ENCODE data around the gene PXDC1.
"Not testable (repeated sequence)": the region's sequence is repeated elsewhere in the genome, so short reads cannot be mapped to it uniquely, and the experiment has no call there.

PXDC1 gene

DNA sequence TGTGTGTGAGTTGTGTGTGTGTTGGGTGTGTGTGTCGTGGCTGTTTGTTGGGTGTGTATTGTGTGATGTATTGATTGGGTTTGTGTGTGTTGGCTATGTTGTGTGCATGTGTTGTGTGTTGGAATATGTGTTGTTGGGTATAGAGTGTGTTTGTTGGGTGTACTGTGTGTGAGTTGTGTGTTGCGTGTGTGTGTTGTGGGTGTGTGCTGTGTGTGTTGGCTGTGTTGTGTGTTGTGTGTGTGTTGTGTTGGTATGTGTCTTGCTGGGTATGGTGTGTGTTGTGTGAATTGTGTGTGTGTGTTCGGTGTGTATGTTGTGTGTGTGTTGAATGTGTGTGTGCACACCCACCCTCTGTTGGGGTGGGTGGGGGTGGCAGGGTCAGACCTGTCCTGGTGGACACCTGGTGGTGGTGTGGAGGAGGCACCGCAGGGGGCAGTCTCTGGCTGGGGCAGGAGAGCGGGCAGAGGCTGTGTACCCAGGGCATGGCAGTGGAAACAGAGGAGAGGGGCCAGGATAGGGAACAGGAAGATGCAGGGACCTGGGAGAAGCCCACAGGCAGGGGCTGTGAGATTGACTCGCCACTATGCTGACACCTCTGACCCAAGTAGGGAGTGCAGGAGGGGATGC is 25.5 kb upstream of the PXDC1 start:
- H4K20me1 ChIP-seq: no peaks in the 10 kb centered on the region; a peak in 1 of 22 replicates
- peaks cover 4 to 6% (median 5%) of the 10 kb centered on the region in 11 experiments; a peak in 20 of 22 replicates for H3K9me3 ChIP-seq (replicated peaks in 1 of 11)
- H3K27me3 ChIP-seq: no peaks in the 10 kb centered on the region
- H3K9ac ChIP-seq: no peak overlapping the region
- peaks cover 6 to 38% (median 33%) of the 10 kb centered on the region in 10 experiments; a peak in 18 of 20 replicates for H3K4me1 ChIP-seq
- no peak for TF ChIP-seq Cebpa-rat (IDR thresholded peaks at IDR 0.05)
- H3K27ac ChIP-seq: no peak overlapping the region
- H3K4me2 ChIP-seq: peak overlapping the region in 8 of 11 experiments; percentile 30 to 65 (median 52); a peak in 16 of 22 replicates
- H3K4me3 ChIP-seq: no peak overlapping the region
- no peaks in the 10 kb centered on the region for H3K36me3 ChIP-seq

DNA sequence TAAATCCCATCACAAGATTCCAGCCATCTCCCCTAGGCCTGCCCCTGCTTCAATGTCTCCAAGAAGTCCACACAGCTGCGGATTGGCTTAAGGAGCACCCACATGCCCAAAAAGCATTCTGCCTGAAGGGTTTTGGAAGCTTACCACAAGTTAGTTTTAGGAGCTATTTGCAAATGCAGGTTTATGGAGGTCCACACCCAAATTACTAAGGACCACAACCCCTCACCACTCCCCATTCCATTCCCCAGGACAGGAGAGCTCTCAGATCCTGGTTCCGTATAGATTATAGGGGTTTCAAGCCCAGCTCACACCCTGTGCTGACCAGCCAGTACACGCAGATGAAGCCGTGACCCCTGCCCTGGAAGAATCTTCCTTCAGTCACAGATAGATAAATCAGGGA is 24.3 kb upstream of the PXDC1 start:
- Histone ChIP-seq H3K9ac (no peak overlapping the region), H3K4me2 (no peak overlapping the region), H3K4me3 (no peak overlapping the region), H3K4me1 (peaks cover 7 to 48% (median 37%) of the 10 kb centered on the region in 10 experiments; a peak in 19 of 20 replicates), H3K9me3 (replicated peaks in 1 of 11) (peaks cover 13 to 17% (median 15%) of the 10 kb centered on the region in 11 experiments; a peak in 21 of 22 replicates), H3K27me3 (no peaks in the 10 kb centered on the region), H3K27ac (no peak overlapping the region), H3K36me3 (no peaks in the 10 kb centered on the region), H4K20me1 (no peaks in the 10 kb centered on the region; a peak in 1 of 22 replicates)
- no peak for TF ChIP-seq Cebpa-rat (IDR thresholded peaks at IDR 0.05)

DNA sequence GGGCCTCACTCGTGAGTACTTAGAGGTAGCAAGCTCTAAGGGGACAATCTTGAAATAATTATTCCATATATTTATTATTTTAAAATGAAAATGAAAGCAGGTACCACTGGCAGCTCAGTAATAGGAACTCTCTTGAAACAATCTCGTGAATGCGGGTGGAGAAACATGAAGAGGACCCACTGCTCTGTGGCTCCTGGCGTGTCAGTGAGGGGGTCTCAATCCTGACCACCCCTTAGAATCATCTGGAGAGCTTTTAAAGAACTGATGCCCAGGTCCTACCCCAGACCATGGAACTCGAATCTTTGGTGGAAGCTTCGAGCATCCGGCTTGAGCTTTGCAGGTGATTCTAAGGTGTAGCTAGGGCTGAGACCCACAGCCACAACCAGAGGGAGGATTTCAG is 23.9 kb upstream of the PXDC1 start:
- Histone ChIP-seq H3K4me3 (no peak overlapping the region), H3K9me3 (replicated peaks in 1 of 11) (peaks cover 13 to 17% (median 15%) of the 10 kb centered on the region in 11 experiments; a peak in 21 of 22 replicates), H3K4me1 (peaks cover 11 to 52% (median 41%) of the 10 kb centered on the region in 10 experiments), H3K27ac (no peak overlapping the region), H3K4me2 (no peak overlapping the region), H3K36me3 (no peaks in the 10 kb centered on the region), H4K20me1 (no peaks in the 10 kb centered on the region; a peak in 1 of 22 replicates), H3K27me3 (no peaks in the 10 kb centered on the region), H3K9ac (no peak overlapping the region)
- TF ChIP-seq Cebpa-rat (IDR thresholded peaks at IDR 0.05): no peak

DNA sequence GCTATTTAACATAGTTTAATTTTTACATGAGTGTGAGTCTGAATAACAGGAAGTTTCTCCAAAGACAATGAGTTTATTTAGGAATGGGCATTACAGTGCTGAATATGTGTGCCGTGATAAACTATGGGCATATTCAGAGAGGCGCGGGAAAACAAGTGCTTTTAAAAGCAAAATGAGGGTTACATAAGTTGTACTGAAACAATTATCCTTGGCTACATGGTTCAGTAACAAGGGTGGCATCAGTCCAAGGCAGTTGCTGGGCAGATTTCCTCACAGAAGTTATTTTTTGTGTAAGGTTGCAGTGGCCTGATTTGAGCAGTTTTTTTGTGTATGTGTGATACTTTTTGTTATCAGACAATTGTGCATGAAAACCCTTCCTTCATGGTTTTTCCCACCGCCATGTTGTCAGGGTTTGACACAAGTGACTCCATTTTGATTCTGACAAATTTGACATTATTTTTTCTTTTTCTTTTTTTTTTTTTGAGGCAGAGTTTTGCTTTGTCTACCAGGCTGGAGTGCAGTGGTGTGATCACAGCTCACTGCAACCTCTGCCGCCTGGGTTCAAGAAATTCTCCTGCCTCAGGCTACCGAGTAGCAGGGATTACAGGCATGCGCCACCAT is 22.3 kb upstream of the PXDC1 start:
- no peaks in the 10 kb centered on the region for H4K20me1 ChIP-seq
- H3K9ac ChIP-seq: no peak overlapping the region
- H3K27me3 ChIP-seq: no peaks in the 10 kb centered on the region
- peaks cover 25 to 68% (median 56%) of the 10 kb centered on the region in 10 experiments for H3K4me1 ChIP-seq
- H3K9me3 ChIP-seq (replicated peaks in 1 of 11): peaks cover 13 to 17% (median 15%) of the 10 kb centered on the region in 11 experiments; a peak in 21 of 22 replicates
- no peak overlapping the region for H3K4me3 ChIP-seq
- H3K27ac ChIP-seq: peak overlapping the region in 4 of 11 experiments; percentile 53 to 68 (median 60); a peak in 4 of 22 replicates
- H3K4me2 ChIP-seq: peak overlapping the region in 9 of 11 experiments; percentile 53 to 81 (median 69); a peak in 16 of 22 replicates
- H3K36me3 ChIP-seq: no peaks in the 10 kb centered on the region
- no peak for TF ChIP-seq Cebpa-rat (IDR thresholded peaks at IDR 0.05)

DNA sequence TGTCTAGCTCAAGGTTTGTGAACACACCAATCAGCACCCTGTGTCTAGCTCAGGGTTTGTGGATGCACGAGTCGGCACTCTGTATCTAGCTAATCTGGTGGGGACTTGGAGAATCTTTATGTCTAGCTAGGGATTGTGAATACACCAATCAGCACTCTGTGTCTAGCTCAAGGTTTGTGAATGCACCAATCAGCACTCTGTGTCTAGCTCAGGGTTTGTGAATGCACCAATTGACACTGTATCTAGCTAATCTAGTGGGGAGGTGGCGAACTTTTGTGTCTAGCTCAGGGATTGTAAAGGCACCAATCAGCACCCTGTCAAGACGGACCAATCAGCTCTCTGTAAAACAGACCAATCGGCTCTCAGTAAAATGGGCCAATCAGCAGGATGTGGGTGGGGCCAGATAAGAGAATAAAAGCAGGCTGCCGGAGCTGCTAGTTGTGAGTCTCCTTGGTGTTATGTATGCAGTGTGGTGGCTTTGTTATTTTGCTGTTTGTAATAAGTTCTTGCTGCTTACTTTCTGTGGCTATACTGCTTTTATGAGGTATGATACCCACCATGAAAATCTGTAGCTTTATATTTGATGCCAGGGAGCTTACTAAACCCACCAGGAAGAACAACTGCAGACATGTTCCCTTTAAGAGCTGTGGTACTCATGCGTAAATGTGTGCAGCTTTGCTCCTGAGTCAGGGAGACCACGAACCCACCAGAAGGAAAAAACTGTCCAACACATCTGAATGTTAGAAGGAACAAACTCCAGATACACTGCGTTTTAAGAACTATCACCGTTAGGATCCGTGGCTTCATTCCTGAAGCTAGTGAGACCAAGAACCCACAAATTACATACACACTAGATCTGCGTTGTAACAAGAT is 20.9 kb upstream of the PXDC1 start:
- not testable (repeated sequence) for H4K20me1 ChIP-seq, H3K27me3 ChIP-seq, H3K36me3 ChIP-seq
- H3K9me3 ChIP-seq (replicated peaks in 1 of 11): peaks cover 13 to 18% (median 15%) of the 10 kb centered on the region in 11 experiments
- H3K4me1 ChIP-seq: peaks cover 39 to 77% (median 65%) of the 10 kb centered on the region in 10 experiments
- peak overlapping the region in 8 of 11 experiments; percentile 30 to 68 (median 54); a peak in 15 of 22 replicates for H3K27ac ChIP-seq
- peak overlapping the region in 2 of 10 experiments; percentile 2 to 8; a peak in 3 of 20 replicates for H3K4me3 ChIP-seq
- H3K9ac ChIP-seq: peak overlapping the region in 5 of 11 experiments; percentile 1 to 39 (median 8); a peak in 4 of 22 replicates
- H3K4me2 ChIP-seq: peak overlapping the region; percentile 14 to 81 (median 64); a peak in 21 of 22 replicates

DNA sequence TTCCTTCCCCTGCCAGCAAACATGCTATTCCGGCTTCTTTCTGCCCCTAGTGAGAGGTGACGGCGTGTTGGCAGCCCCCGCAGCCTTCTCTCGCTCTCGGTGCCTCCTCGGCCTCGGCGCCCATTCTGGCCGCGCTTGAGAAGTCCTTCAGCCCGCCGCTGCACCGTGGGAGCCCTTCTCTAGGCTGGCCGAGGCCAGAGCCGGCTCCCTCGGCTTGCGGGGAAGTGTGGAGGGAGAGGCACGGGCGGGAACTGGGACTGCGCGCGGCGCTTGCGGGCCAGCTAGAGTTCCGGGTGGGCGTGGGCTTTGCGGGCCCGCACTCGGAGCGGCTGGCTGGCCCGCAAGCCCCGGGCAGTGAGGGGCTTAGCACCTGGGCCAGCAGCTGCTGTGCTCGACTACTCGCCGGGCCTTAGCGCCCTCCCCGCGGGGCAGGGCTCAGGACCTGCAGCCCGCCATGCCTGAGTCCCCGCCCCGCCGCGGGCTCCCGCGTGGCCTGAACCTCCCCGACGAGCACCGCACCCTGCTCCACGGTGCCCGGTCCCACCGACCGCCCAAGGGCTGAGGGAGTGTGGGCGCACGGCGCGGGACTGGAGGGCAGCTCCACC is 20.0 kb upstream of the PXDC1 start:
- no peak overlapping the region for H3K4me3 ChIP-seq
- H3K27me3 ChIP-seq: no peaks in the 10 kb centered on the region
- H3K4me1 ChIP-seq: peaks cover 48 to 78% (median 66%) of the 10 kb centered on the region in 10 experiments
- H3K9ac ChIP-seq: no peak overlapping the region
- peak overlapping the region in 2 of 11 experiments; percentile 59 to 76; a peak in 2 of 22 replicates for H3K4me2 ChIP-seq
- H3K9me3 ChIP-seq (replicated peaks in 1 of 11): peaks cover 13 to 25% (median 19%) of the 10 kb centered on the region in 11 experiments
- TF ChIP-seq Cebpa-rat (IDR thresholded peaks at IDR 0.05): no peak
- no peaks in the 10 kb centered on the region for H3K36me3 ChIP-seq
- no peaks in the 10 kb centered on the region for H4K20me1 ChIP-seq
- H3K27ac ChIP-seq: peak overlapping the region in 4 of 11 experiments; percentile 22 to 47 (median 30); a peak in 4 of 22 replicates

DNA sequence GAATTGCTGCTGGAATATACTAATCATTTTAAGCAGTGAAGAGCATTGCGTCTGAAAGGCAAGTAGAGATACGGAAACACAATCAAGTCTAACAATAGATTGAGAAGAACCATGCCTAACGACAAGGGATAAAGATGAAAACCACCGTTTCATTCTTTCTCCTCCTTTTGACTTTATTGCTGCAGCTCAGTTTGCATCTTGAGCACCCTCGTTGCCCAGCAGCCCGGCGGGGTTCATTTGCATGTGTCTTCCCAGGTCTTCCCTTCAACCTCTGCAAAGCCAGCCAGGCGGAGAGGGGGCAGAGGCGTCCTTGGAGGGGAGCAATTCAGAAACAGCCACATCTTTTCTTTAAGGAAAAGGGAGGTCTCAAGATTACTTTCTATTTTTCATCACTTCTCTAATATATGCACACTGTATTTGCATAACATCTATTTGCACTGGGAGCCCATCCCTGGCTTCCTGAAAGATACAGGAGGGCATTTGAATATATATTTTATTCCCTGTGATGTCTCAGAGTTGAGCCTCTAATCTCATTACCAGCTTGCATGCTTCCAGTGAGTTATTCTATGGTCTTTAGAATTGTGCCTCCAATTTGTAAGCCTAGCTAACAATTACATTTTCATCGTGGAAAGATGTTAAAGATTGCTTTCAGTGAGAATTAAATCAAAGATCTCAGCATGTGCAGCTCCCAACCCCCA is 18.7 kb upstream of the PXDC1 start:
- Histone ChIP-seq H3K4me1 (peaks cover 61 to 91% (median 80%) of the 10 kb centered on the region in 10 experiments), H3K9me3 (replicated peaks in 1 of 11) (peaks cover 13 to 25% (median 19%) of the 10 kb centered on the region in 11 experiments), H3K36me3 (no peaks in the 10 kb centered on the region), H3K4me2 (peak overlapping the region; percentile 59 to 79 (median 75)), H3K9ac (peak overlapping the region in 1 of 11 experiments; percentile 11; a peak in 1 of 22 replicates), H3K27me3 (no peaks in the 10 kb centered on the region), H4K20me1 (no peaks in the 10 kb centered on the region), H3K27ac (peak overlapping the region in 8 of 11 experiments; percentile 3 to 58 (median 34); a peak in 8 of 22 replicates), H3K4me3 (no peak overlapping the region)
- TF ChIP-seq Cebpa-rat (IDR thresholded peaks at IDR 0.05): no peak

DNA sequence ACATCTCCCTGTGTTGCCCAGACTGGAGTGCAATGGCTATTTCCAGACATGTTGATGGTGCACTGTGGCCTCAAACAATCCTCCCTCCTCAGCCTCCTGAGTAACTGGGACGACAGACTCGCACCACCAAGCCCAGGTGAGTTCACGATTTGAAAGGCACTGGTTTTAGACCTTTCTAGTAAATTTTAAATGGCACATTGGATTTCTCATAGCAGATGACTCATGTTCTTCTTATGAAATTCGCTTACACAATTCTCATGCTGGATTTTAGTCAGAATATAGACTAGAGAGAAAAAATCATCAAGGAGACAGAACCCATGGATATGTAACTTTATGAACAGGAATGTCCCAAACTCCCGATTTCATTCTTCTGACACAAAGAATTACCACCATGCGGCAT is 18.1 kb upstream of the PXDC1 start:
- Histone ChIP-seq H4K20me1 (no peaks in the 10 kb centered on the region), H3K9ac (no peak overlapping the region; a peak in 1 of 22 replicates), H3K4me2 (peak overlapping the region; percentile 59 to 79 (median 75)), H3K4me1 (peaks cover 67 to 97% (median 85%) of the 10 kb centered on the region in 10 experiments), H3K36me3 (no peaks in the 10 kb centered on the region), H3K9me3 (replicated peaks in 1 of 11) (peaks cover 13 to 25% (median 19%) of the 10 kb centered on the region in 11 experiments), H3K4me3 (no peak overlapping the region), H3K27ac (peak overlapping the region in 9 of 11 experiments; percentile 9 to 58 (median 36); a peak in 13 of 22 replicates), H3K27me3 (no peaks in the 10 kb centered on the region)
- TF ChIP-seq Cebpa-rat (IDR thresholded peaks at IDR 0.05): no peak

Measured in BLaER1 treated with 17β-estradiol and CSF1 and Interleukin-3, amounts not matched to agents 10 nM and 100 nM (cell line).